Bronchial epithelial cell (primary cell): ENCODE measurements around the gene GMFB. TPM values are rescaled to one million over a fixed set of nuclear protein-coding genes. Genes with fewer than 3 reads are reported as not detected.

Source experiments
- DNase-seq: peaks from one replicate; pipeline ENCODE4 v3.0.0-alpha.2; 2010; ENCODE audit warnings: low read depth
- FAIRE-seq: peaks from 2 replicates; lab custom pipeline; 2011; peaks lifted over from hg19 to GRCh38; lab: Jason Lieb, UNC
- H3K27me3 ChIP-seq: 2 replicates; pipeline ENCODE4 v1.5.1; 2011; ENCODE audit warnings: low read length; ENCODE audit not compliant: control insufficient read depth, insufficient read depth
- H3K36me3 ChIP-seq: 2 replicates; pipeline ENCODE4 v1.5.1; 2011; ENCODE audit warnings: low read length; ENCODE audit not compliant: control insufficient read depth, insufficient read depth
- H3K4me3 ChIP-seq: 2 replicates; pipeline ENCODE4 v1.5.1; 2011; ENCODE audit warnings: mild to moderate bottlenecking, low read depth, low read length, control low read depth
- CTCF ChIP-seq: IDR thresholded peaks from 2 replicates; pipeline ENCODE4 v1.5.1; 2011; ENCODE audit warnings: mild to moderate bottlenecking, moderate library complexity, low read length, control low read depth, inconsistent platforms; ENCODE audit not compliant: insufficient read depth, severe bottlenecking
- total RNA-seq: library from RNA; depleted of rRNA; stranded (reverse); fragments of >200 nt; gene quantifications from 2 replicates; pipeline ENCODE4 v1.2.1, GENCODE V29; 2014

GMFB gene
- total RNA-seq, 1 donor from 2014 or later, result 55.0 TPM

DNA sequence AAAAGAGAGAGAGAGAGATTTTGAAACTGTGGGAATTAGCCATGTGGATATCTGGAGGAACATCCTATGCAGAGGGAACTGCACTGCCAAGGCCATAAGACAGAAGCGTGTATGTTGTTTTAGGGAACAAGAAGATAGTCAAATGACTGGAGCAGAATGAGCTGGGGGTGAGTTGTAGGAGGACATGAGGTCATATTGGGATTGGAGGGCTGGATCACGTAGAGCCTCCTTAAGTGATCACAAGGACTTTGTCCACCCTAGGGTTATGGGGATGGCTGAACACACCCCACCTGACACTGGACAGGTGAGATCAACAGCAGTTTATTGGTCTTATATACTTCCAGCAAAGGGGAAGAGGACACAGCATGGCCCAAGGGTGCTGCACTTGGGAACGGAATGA, 12.7 kb upstream of the GMFB start:
- DNase-seq (no peak), FAIRE-seq (peak; percentile 40)
- TF ChIP-seq CTCF, result no peak
- Histone ChIP-seq H3K36me3 (no peaks in the 10 kb centered on the region), H3K4me3 (no peak overlapping the region), H3K27me3 (no peaks in the 10 kb centered on the region)

- FAIRE-seq (no peak), DNase-seq (no peak)
- TF ChIP-seq CTCF, result no peak
- Histone ChIP-seq H3K4me3 (no peak overlapping the region), H3K36me3 (no peaks in the 10 kb centered on the region), H3K27me3 (no peaks in the 10 kb centered on the region)
Measured at GRCh38 chr14:54500744-54501143, 12.0 kb upstream of the GMFB start.

DNA sequence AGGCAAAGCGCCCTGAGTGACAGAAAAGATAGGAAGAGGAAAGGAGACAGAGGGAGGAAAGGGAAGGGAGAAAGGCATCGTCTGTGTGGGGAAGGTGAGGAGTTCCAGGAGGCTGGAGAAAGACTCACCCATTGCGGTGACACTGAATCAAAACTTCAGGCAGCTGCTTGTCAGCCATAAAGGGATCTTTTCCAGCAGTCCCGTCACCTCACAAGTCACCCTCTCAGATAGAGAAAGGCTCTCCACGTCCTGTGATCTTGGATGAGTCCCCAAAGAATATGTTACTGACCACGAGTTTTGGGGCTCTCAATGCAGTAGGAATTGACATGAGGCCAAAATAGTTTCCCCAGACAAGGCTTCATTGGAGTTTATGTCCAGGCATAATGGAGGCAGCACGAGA, 9.8 kb upstream of the GMFB start:
- H3K4me3 ChIP-seq, result no peak overlapping the region
- no peak for FAIRE-seq
- TF ChIP-seq CTCF, result no peak
- H3K27me3 ChIP-seq, result no peaks in the 10 kb centered on the region
- DNase-seq, result no peak
- H3K36me3 ChIP-seq, result no peaks in the 10 kb centered on the region

GRCh38 chr14:54498095-54498531, 9.3 kb upstream of the GMFB start:
- Histone ChIP-seq H3K4me3 (no peak overlapping the region), H3K36me3 (no peaks in the 10 kb centered on the region), H3K27me3 (no peaks in the 10 kb centered on the region)
- FAIRE-seq, result no peak
- TF ChIP-seq CTCF, result no peak
- DNase-seq, result no peak

DNA sequence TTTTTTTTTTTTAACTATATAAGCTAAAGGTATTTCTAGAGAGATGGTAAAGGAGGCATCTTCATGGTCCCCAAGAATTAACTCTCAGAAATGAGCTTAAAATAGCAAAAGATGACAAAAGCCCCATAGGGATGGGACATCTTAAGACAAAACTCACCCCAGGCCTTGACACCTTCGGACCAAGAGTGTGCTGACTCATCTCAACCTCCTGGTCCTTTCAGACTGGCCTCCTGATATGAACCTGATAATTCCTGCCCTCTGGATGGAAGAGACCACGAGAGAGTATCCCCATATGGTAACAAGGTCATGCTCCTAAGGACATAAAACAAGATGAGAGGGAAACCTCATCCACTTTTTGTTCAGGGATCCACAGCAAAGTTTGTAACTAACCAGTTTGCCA, 8.4 kb upstream of the GMFB start:
- DNase-seq, result no peak
- no peaks in the 10 kb centered on the region for H3K27me3 ChIP-seq
- FAIRE-seq, result no peak
- TF ChIP-seq CTCF, result no peak
- no peaks in the 10 kb centered on the region for H3K36me3 ChIP-seq
- no peak overlapping the region for H3K4me3 ChIP-seq

DNA sequence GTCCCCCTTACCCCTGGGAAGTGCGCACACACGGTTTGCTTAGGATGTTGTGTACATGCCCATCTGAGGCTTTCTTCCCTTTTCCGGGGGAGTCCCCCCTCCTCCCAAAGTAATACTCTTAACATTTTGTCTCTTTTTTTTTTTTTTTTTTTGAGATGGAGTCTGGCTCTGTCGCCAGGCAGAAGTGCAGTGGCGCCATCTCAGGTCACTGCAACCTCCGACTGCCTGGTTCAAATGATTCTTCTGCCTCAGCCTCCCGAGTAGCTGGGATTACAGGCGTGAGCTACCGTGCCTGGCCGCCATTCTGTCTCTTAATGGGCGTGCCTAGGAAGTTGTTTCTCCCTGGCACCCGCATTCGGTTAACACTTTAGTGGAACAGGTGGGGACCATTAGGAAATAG, 4.5 kb upstream of the GMFB start:
- Histone ChIP-seq H3K27me3 (no peaks in the 10 kb centered on the region), H3K4me3 (no peak overlapping the region), H3K36me3 (no peaks in the 10 kb centered on the region)
- TF ChIP-seq CTCF, result no peak
- FAIRE-seq, result no peak
- DNase-seq, result no peak
